HEK293 (cell line): ENCODE measurements around the gene ZNF221.

ENCODE experiments used
- CTCF ChIA-PET: fragments of 350-600 bp; formaldehyde crosslinking; extraction: SDS; loops from one replicate; lab custom pipeline; 2021; ENCODE audit warnings: antibody characterized with exemption; lab: Yijun Ruan, JAX
- POLR2A ChIA-PET: fragments of 300-600 bp; formaldehyde crosslinking; extraction: SDS; loops from one replicate; lab custom pipeline; 2020; ENCODE audit warnings: antibody characterized with exemption, inconsistent platforms; lab: Yijun Ruan, JAX
- H3K27ac ChIP-seq: fragments of 200-500 bp; sonication (Bioruptor generic); 2 replicates; pipeline ENCODE4 v1.5.1; 2014; ENCODE audit warnings: low read depth, low read length, control low read depth, inconsistent platforms; ENCODE audit errors: extremely low read depth
- H3K36me3 ChIP-seq, 2 experiments: fragments of 200-500 bp in 1 of 2; sonication (Bioruptor generic) in 1 of 2; 1 replicate in 1 of 2; 2 replicates in 1 of 2; pipeline ENCODE4 v1.5.1; 2014 to 2017; ENCODE audit warnings: inconsistent platforms in 2 of 2, low read length in 2 of 2; ENCODE audit not compliant: control insufficient read depth in 2 of 2, insufficient read depth in 1 of 2
- H3K4me1 ChIP-seq: fragments of 200-500 bp; sonication (Bioruptor generic); 2 replicates; pipeline ENCODE4 v1.5.1; 2014; ENCODE audit warnings: mild to moderate bottlenecking, low read length, inconsistent platforms; ENCODE audit not compliant: control insufficient read depth, insufficient read depth
- H3K4me3 ChIP-seq: 2 replicates; pipeline ENCODE4 v1.5.1; 2011; ENCODE audit warnings: low read depth, mild to moderate bottlenecking, control low read depth, low read length, moderate library complexity
- H3K9me3 ChIP-seq: fragments of 200-500 bp; sonication (Bioruptor generic); 2 replicates; pipeline ENCODE4 v1.5.1; 2014; ENCODE audit warnings: low read depth, low read length, inconsistent platforms; ENCODE audit not compliant: control insufficient read depth, insufficient read depth
- CTCF ChIP-seq: fragments of 450-650 bp; formaldehyde crosslinking; IDR thresholded peaks from 2 replicates; pipeline ENCODE4 v1.5.1; 2016; ENCODE audit warnings: missing biosample characterization, missing genetic modification characterization
- KLF1 ChIP-seq: fragments of 450-650 bp; formaldehyde crosslinking; IDR thresholded peaks from 2 replicates; pipeline ENCODE4 v1.5.1; 2016; ENCODE audit warnings: missing biosample characterization, missing genetic modification characterization
- KLF9 ChIP-seq: fragments of 450-650 bp; formaldehyde crosslinking; IDR thresholded peaks from 2 replicates; pipeline ENCODE4 v1.5.1; 2016; ENCODE audit warnings: missing biosample characterization, missing genetic modification characterization, low read depth
- MZF1 ChIP-seq: fragments of 450-650 bp; formaldehyde crosslinking; IDR thresholded peaks from 2 replicates; pipeline ENCODE4 v1.5.1; 2017; ENCODE audit warnings: missing biosample characterization, missing genetic modification characterization, borderline replicate concordance
- OSR2 ChIP-seq: fragments of 450-650 bp; formaldehyde crosslinking; IDR thresholded peaks from 2 replicates; pipeline ENCODE4 v1.5.1; 2016; ENCODE audit warnings: missing biosample characterization, missing genetic modification characterization
- PRDM4 ChIP-seq: fragments of 450-650 bp; formaldehyde crosslinking; IDR thresholded peaks from 2 replicates; pipeline ENCODE4 v1.5.1; 2017; ENCODE audit warnings: missing biosample characterization, missing genetic modification characterization
- RBAK ChIP-seq: fragments of 450-650 bp; formaldehyde crosslinking; IDR thresholded peaks from 2 replicates; pipeline ENCODE4 v1.5.1; 2016; ENCODE audit warnings: missing biosample characterization, missing genetic modification characterization
- REPIN1 ChIP-seq: fragments of 450-650 bp; formaldehyde crosslinking; IDR thresholded peaks from 2 replicates; pipeline ENCODE4 v1.5.1; 2017; ENCODE audit warnings: missing biosample characterization, missing genetic modification characterization, low read depth
- SCRT1 ChIP-seq: fragments of 450-650 bp; formaldehyde crosslinking; IDR thresholded peaks from 2 replicates; pipeline ENCODE4 v1.5.1; 2016; ENCODE audit warnings: missing biosample characterization, missing genetic modification characterization, borderline replicate concordance
- SETDB1 ChIP-seq: IDR thresholded peaks from one replicate; pipeline ENCODE4 v1.6.1; 2017; ENCODE audit warnings: mild to moderate bottlenecking, low read length, moderate library complexity, mixed read lengths; ENCODE audit not compliant: insufficient read length
- TRIM28 ChIP-seq: IDR thresholded peaks from 2 replicates; pipeline ENCODE4 v1.6.1; 2011; ENCODE audit warnings: low read length, control low read depth, borderline replicate concordance
- TSHZ1 ChIP-seq: fragments of 450-650 bp; formaldehyde crosslinking; IDR thresholded peaks from 2 replicates; pipeline ENCODE4 v1.5.1; 2016; ENCODE audit warnings: missing biosample characterization, missing genetic modification characterization, borderline replicate concordance
- ZFP41 ChIP-seq: fragments of 450-650 bp; formaldehyde crosslinking; IDR thresholded peaks from 2 replicates; pipeline ENCODE4 v1.5.1; 2016; ENCODE audit warnings: missing biosample characterization, missing genetic modification characterization, borderline replicate concordance
- ZNF121 ChIP-seq: fragments of 450-650 bp; formaldehyde crosslinking; IDR thresholded peaks from 2 replicates; pipeline ENCODE4 v1.5.1; 2016; ENCODE audit warnings: missing biosample characterization, missing genetic modification characterization
- ZNF132 ChIP-seq: fragments of 450-650 bp; formaldehyde crosslinking; IDR thresholded peaks from 2 replicates; pipeline ENCODE4 v1.5.1; 2017; ENCODE audit warnings: missing biosample characterization, missing genetic modification characterization, borderline replicate concordance
- ZNF16 ChIP-seq: fragments of 450-650 bp; formaldehyde crosslinking; IDR thresholded peaks from 2 replicates; pipeline ENCODE4 v1.5.1; 2016; ENCODE audit warnings: low read depth, missing biosample characterization, missing genetic modification characterization
- ZNF223 ChIP-seq: fragments of 450-650 bp; formaldehyde crosslinking; IDR thresholded peaks from 2 replicates; pipeline ENCODE4 v1.5.1; 2016; ENCODE audit warnings: missing biosample characterization, missing genetic modification characterization
- ZNF350 ChIP-seq: fragments of 450-650 bp; formaldehyde crosslinking; IDR thresholded peaks from 2 replicates; pipeline ENCODE4 v1.5.0; 2017; ENCODE audit warnings: missing biosample characterization, mild to moderate bottlenecking, missing genetic modification characterization
- ZNF510 ChIP-seq: fragments of 450-650 bp; formaldehyde crosslinking; IDR thresholded peaks from 2 replicates; pipeline ENCODE4 v1.5.1; 2018; ENCODE audit warnings: mild to moderate bottlenecking, missing genetic modification characterization, missing biosample characterization; ENCODE audit not compliant: insufficient replicate concordance
- ZNF560 ChIP-seq: fragments of 450-650 bp; formaldehyde crosslinking; IDR thresholded peaks from 2 replicates; pipeline ENCODE4 v1.5.1; 2017; ENCODE audit warnings: missing biosample characterization, missing genetic modification characterization, borderline replicate concordance
- ZNF610 ChIP-seq: fragments of 450-650 bp; formaldehyde crosslinking; IDR thresholded peaks from 2 replicates; pipeline ENCODE4 v1.5.1; 2016; ENCODE audit warnings: missing biosample characterization, missing genetic modification characterization, borderline replicate concordance
- ZNF624 ChIP-seq: fragments of 450-650 bp; formaldehyde crosslinking; IDR thresholded peaks from 2 replicates; pipeline ENCODE4 v1.5.1; 2017; ENCODE audit warnings: missing biosample characterization, missing genetic modification characterization
- ZNF747 ChIP-seq: fragments of 450-650 bp; formaldehyde crosslinking; IDR thresholded peaks from 2 replicates; pipeline ENCODE4 v1.5.1; 2016; ENCODE audit warnings: missing biosample characterization, missing genetic modification characterization
- ZNF792 ChIP-seq: fragments of 450-650 bp; formaldehyde crosslinking; IDR thresholded peaks from 2 replicates; pipeline ENCODE4 v1.5.1; 2016; ENCODE audit warnings: missing biosample characterization, missing genetic modification characterization
- ZNF830 ChIP-seq: fragments of 450-650 bp; IDR thresholded peaks from 2 replicates; pipeline ENCODE4 v1.5.0; 2018; ENCODE audit warnings: missing biosample characterization, missing genetic modification characterization, low read depth, mild to moderate bottlenecking, moderate library complexity
- TF ChIP-seq, protein P1 (sequence below): fragments of 450-650 bp; formaldehyde crosslinking; IDR thresholded peaks from 2 replicates; pipeline ENCODE4 v1.5.1; 2016; ENCODE audit warnings: missing biosample characterization, missing genetic modification characterization

ZNF221 gene

DNA sequence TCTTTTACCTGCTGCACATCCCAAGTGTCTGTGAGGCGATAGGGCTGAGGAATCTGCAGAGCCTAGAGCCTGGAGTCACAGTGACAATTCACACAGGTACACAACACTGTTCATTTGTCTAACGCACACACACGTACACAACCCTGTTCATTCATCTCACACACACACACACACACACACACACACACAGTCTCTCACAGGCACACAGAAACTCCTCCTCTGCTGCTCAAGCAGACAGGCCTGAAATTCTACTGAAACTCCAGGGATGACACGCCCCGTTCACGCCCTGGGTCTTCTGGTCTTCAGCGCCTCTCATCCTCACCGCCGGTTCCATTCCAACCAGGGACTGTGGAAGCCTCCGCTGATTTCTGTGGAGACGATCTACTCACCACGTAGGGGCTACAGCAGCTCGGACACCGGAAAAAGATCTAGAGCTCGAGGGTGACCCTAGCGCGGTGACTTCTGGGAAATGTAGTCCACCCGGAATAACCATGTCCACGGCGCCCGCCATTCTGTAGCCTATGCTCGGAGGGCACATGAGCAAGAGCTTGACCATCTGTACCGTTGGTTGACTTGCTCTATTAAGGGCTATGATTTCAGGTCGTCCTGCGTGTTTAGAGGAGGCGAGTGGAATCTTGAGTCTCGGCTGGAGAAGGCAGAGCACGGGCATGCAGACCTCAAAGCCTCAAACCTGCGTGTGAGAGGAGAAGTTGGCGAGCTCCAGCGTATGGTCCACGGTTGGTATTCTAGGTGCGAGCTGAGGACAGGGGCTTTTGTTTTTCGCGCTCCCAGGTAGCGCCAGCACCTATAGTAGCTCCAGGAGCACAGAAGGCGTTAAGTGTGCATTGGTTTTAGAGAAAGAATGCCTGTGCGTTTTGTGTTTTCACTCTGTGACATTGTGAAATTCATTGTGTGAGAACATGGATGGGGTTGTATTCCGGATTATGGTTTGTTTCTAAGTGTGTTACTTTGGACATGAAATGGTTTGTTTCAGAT, 49.3 kb upstream of the ZNF221 start:
- ChIA-PET POLR2A (interaction anchor here (0.7 to 1.5 kb wide), 13 partner anchors 12 to 311 kb away, joined by 3 to 25 read pairs (median 3); partner anchors contain the start of genes ZNF221, ZNF223, ZNF226 and ZNF227), CTCF (interaction anchor here (0.5 to 2.2 kb wide), 6 partner anchors 49 to 382 kb away, joined by 3 to 7 read pairs (median 3); partner anchors contain the start of gene ZNF221)
- Histone ChIP-seq H3K27ac (peak overlapping the region; percentile 30; the same call in 1 of the 2 replicates), H3K4me3 (peak overlapping the region; percentile 41), H3K4me1 (peaks cover 9% of the 10 kb centered on the region), H3K36me3 (peaks cover 23 to 47% of the 10 kb centered on the region in 2 experiments), H3K9me3 (peaks cover 39% of the 10 kb centered on the region)
- TF ChIP-seq ZNF560 (tag by site-specific recombination) (0 out of 2 replicates have a peak, but pooled peaks have one; percentile 15), ZNF610 (tag by site-specific recombination) (peak; percentile 81; the same call in 1 of the 2 replicates), ZNF792 (tag by site-specific recombination) (peak; percentile 84), ZNF223 (tag by site-specific recombination) (peak; percentile 63; the same call in 1 of the 2 replicates), TSHZ1 (tag by site-specific recombination) (no peak), KLF9 (tag by site-specific recombination) (peak; percentile 87), ZNF747 (tag by site-specific recombination) (no peak), OSR2 (tag by site-specific recombination) (no peak), SETDB1 (peak; percentile 81), RBAK (tag by site-specific recombination) (peak; percentile 14; the same call in 1 of the 2 replicates), ZNF510 (no peak), ZNF830 (tag by site-specific recombination) (no peak), SCRT1 (peak; percentile 39; the same call in 1 of the 2 replicates), REPIN1 (tag by site-specific recombination) (peak; percentile 95; the same call in 1 of the 2 replicates), ZNF16 (peak; percentile 11; the same call in 1 of the 2 replicates), MZF1 (tag by site-specific recombination) (peak; percentile 46; the same call in 1 of the 2 replicates), ZNF350 (tag by site-specific recombination) (no peak), ZFP41 (tag by site-specific recombination) (no peak), ZNF624 (peak; percentile 76; the same call in 1 of the 2 replicates), PRDM4 (tag by site-specific recombination) (no peak; the same call in 1 of the 2 replicates), CTCF (tag by site-specific recombination) (no peak), KLF1 (tag by site-specific recombination) (peak; percentile 80), ZNF121 (tag by site-specific recombination) (no peak), TRIM28 (no peak), ZNF132 (tag by site-specific recombination) (no peak)
- TF ChIP-seq, protein P1, sequence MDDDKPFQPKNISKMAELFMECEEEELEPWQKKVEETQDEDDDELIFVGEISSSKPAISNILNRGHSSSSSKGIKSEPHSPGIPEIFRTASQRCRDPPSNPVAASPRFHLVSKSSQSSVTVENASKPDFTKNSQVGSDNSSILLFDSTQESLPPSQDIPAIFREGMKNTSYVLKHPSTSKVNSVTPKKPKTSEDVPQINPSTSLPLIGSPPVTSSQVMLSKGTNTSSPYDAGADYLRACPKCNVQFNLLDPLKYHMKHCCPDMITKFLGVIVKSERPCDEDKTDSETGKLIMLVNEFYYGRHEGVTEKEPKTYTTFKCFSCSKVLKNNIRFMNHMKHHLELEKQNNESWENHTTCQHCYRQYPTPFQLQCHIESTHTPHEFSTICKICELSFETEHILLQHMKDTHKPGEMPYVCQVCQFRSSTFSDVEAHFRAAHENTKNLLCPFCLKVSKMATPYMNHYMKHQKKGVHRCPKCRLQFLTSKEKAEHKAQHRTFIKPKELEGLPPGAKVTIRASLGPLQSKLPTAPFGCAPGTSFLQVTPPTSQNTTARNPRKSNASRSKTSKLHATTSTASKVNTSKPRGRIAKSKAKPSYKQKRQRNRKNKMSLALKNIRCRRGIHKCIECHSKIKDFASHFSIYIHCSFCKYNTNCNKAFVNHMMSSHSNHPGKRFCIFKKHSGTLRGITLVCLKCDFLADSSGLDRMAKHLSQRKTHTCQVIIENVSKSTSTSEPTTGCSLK: peak; percentile 97; the same call in 1 of the 2 replicates
